ENCODE measurements around the gene BSPH1.

Gene BSPH1

DNA sequence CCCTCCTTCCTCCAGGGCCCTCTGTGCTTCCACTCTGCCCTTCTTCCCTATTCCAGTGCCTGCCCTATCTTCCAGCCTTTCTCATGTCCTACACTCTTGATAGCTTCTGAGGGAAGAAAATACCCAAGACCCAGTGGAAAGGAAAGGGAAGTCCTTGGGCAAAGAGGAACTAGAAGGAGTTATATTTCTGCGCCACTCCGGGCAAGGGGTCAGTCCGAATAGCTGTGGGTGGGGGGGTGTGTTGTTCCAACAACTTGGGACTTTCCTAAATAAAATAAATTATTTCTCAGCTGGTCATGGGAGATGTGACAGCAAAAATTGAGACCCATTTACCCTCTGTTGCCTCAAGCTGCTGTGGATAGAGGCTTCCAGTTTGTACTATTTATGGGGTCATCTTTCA lies 28.7 kb upstream of the BSPH1 start:
- no peak overlapping the region for H4K8ac ChIP-seq (ENCODE audit: low read depth, low read length)
- no peaks in the 10 kb centered on the region for H3K79me1 ChIP-seq (ENCODE audit: low read depth, low read length)
- H3K14ac ChIP-seq (ENCODE audit: low read length), result no peak overlapping the region
- H2BK12ac ChIP-seq (ENCODE audit: low read length), result no peak overlapping the region
- peaks cover 0 to 2% of the 10 kb centered on the region in 2 donors for H3K36me3 ChIP-seq (replicated peaks in 1 of 2; ENCODE audit: control insufficient read depth in 2 of 2, insufficient read depth in 2 of 2, low read length in 2 of 2)
- H4K91ac ChIP-seq (ENCODE audit: low read depth, low read length, poor library complexity), result no peak overlapping the region
- no peak overlapping the region for H3K4me3 ChIP-seq (ENCODE audit: low read length in 2 of 2)
- no peak overlapping the region for H2BK15ac ChIP-seq (ENCODE audit: low read length)
- H3K27ac ChIP-seq (replicated peaks; ENCODE audit: low read length), result no peak overlapping the region
- no peak overlapping the region for H3K23ac ChIP-seq (ENCODE audit: low read depth, low read length, poor library complexity)
- H2BK120ac ChIP-seq (ENCODE audit: low read depth, low read length), result no peak overlapping the region
- H2BK5ac ChIP-seq (ENCODE audit: low read length), result no peak overlapping the region
- H3K9me3 ChIP-seq (replicated peaks in 1 of 2; ENCODE audit: control insufficient read depth in 2 of 2, insufficient read depth in 1 of 2, low read depth in 1 of 2, low read length in 2 of 2), result no peaks in the 10 kb centered on the region
- H3K9ac ChIP-seq (ENCODE audit: low read depth, low read length, poor library complexity), result no peak overlapping the region
- no peak overlapping the region for H3K4ac ChIP-seq (ENCODE audit: low read length)
- no peak overlapping the region for H2AFZ ChIP-seq (ENCODE audit: low read length)
- no CpG with 5 or more reads among the region's 3 CpGs for WGBS, 2 donors (ENCODE audit: extremely low coverage in 2 of 2, insufficient read length in 2 of 2, insufficient replicate concordance in 1 of 2)
- no peak overlapping the region for H3K18ac ChIP-seq (ENCODE audit: low read length)
- H3K4me1 ChIP-seq (ENCODE audit: control insufficient read depth in 2 of 2, insufficient read depth in 1 of 2, low read depth in 1 of 2, low read length in 2 of 2), result no peaks in the 10 kb centered on the region
- no peak overlapping the region for H2AK5ac ChIP-seq (ENCODE audit: low read depth, low read length)
- H3K4me2 ChIP-seq (ENCODE audit: insufficient read depth, low read length, poor library complexity, severe bottlenecking), result no peak overlapping the region
- H3K27me3 ChIP-seq (ENCODE audit: control insufficient read depth in 3 of 3, insufficient read depth in 3 of 3, low read depth in 1 of 3, low read length in 3 of 3), result peaks cover 0 to 4% (median 0%) of the 10 kb centered on the region in 3 experiments
- no peak for DNase-seq (ENCODE audit: low spot score)

GRCh38 chr19:48010932-48011758 lies 19.2 kb upstream of the BSPH1 start:
- Histone ChIP-seq H3K79me1 (ENCODE audit: low read depth, low read length) (no peaks in the 10 kb centered on the region), H3K4me3 (ENCODE audit: low read length in 2 of 2) (no peak overlapping the region), H3K9me3 (replicated peaks in 1 of 2; ENCODE audit: control insufficient read depth in 2 of 2, insufficient read depth in 1 of 2, low read depth in 1 of 2, low read length in 2 of 2) (no peaks in the 10 kb centered on the region), H3K4me2 (ENCODE audit: insufficient read depth, low read length, poor library complexity, severe bottlenecking) (no peak overlapping the region), H4K8ac (ENCODE audit: low read depth, low read length) (no peak overlapping the region), H3K4ac (ENCODE audit: low read length) (no peak overlapping the region), H2BK15ac (ENCODE audit: low read length) (no peak overlapping the region), H2BK5ac (ENCODE audit: low read length) (no peak overlapping the region), H3K27ac (replicated peaks; ENCODE audit: low read length) (no peak overlapping the region), H2AK5ac (ENCODE audit: low read depth, low read length) (no peak overlapping the region), H2AFZ (ENCODE audit: low read length) (no peak overlapping the region), H3K14ac (ENCODE audit: low read length) (no peak overlapping the region), H3K23ac (ENCODE audit: low read depth, low read length, poor library complexity) (no peak overlapping the region), H3K27me3 (ENCODE audit: control insufficient read depth in 3 of 3, insufficient read depth in 3 of 3, low read depth in 1 of 3, low read length in 3 of 3) (no peaks in the 10 kb centered on the region), H3K4me1 (ENCODE audit: control insufficient read depth in 2 of 2, insufficient read depth in 1 of 2, low read depth in 1 of 2, low read length in 2 of 2) (no peaks in the 10 kb centered on the region), H4K91ac (ENCODE audit: low read depth, low read length, poor library complexity) (no peak overlapping the region), H2BK12ac (ENCODE audit: low read length) (no peak overlapping the region), H3K9ac (ENCODE audit: low read depth, low read length, poor library complexity) (no peak overlapping the region), H3K18ac (ENCODE audit: low read length) (no peak overlapping the region), H2BK120ac (ENCODE audit: low read depth, low read length) (no peak overlapping the region), H3K36me3 (replicated peaks in 1 of 2; ENCODE audit: control insufficient read depth in 2 of 2, insufficient read depth in 2 of 2, low read length in 2 of 2) (no peaks in the 10 kb centered on the region)
- DNase-seq (ENCODE audit: low spot score), result no peak
- WGBS, 2 donors (ENCODE audit: extremely low coverage in 2 of 2, insufficient read length in 2 of 2, insufficient replicate concordance in 1 of 2), result no CpG with 5 or more reads among the region's 11 CpGs

DNA sequence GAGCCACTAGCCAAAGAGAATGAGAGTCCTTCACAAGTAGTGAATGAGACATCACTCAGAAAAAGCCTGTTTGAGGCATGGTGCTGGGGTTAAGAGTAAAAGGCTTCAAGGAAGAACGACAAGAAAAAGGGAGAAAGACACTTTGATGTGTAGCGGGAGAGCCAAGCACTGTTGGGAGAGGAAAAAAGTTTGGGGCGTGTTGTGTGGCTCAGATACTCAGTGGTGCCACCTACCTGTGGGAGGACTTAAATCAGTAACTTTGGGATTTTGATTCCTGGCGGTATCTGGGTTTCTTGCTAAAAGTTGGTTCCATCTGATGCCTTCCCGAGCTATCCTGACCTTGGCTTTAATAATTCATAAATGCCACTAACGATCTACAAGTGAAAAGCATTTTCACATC lies 14.8 kb upstream of the BSPH1 start:
- Histone ChIP-seq H3K14ac (ENCODE audit: low read length) (no peak overlapping the region), H3K4me3 (ENCODE audit: low read length in 2 of 2) (no peak overlapping the region), H2BK5ac (ENCODE audit: low read length) (no peak overlapping the region), H2AK5ac (ENCODE audit: low read depth, low read length) (no peak overlapping the region), H2AFZ (ENCODE audit: low read length) (peak overlapping the region; percentile 78), H3K36me3 (replicated peaks in 1 of 2; ENCODE audit: control insufficient read depth in 2 of 2, insufficient read depth in 2 of 2, low read length in 2 of 2) (no peaks in the 10 kb centered on the region), H2BK120ac (ENCODE audit: low read depth, low read length) (no peak overlapping the region), H3K27me3 (ENCODE audit: control insufficient read depth in 3 of 3, insufficient read depth in 3 of 3, low read depth in 1 of 3, low read length in 3 of 3) (no peaks in the 10 kb centered on the region), H4K91ac (ENCODE audit: low read depth, low read length, poor library complexity) (no peak overlapping the region), H3K4me1 (ENCODE audit: control insufficient read depth in 2 of 2, insufficient read depth in 1 of 2, low read depth in 1 of 2, low read length in 2 of 2) (no peaks in the 10 kb centered on the region), H3K4me2 (ENCODE audit: insufficient read depth, low read length, poor library complexity, severe bottlenecking) (no peak overlapping the region), H4K8ac (ENCODE audit: low read depth, low read length) (no peak overlapping the region), H3K4ac (ENCODE audit: low read length) (no peak overlapping the region), H3K23ac (ENCODE audit: low read depth, low read length, poor library complexity) (no peak overlapping the region), H3K27ac (replicated peaks; ENCODE audit: low read length) (no peak overlapping the region), H2BK12ac (ENCODE audit: low read length) (no peak overlapping the region), H3K9ac (ENCODE audit: low read depth, low read length, poor library complexity) (no peak overlapping the region), H2BK15ac (ENCODE audit: low read length) (no peak overlapping the region), H3K79me1 (ENCODE audit: low read depth, low read length) (no peaks in the 10 kb centered on the region), H3K18ac (ENCODE audit: low read length) (no peak overlapping the region), H3K9me3 (replicated peaks in 1 of 2; ENCODE audit: control insufficient read depth in 2 of 2, insufficient read depth in 1 of 2, low read depth in 1 of 2, low read length in 2 of 2) (no peaks in the 10 kb centered on the region)
- DNase-seq (ENCODE audit: low spot score), result no peak
- WGBS, 2 donors (ENCODE audit: extremely low coverage in 2 of 2, insufficient read length in 2 of 2, insufficient replicate concordance in 1 of 2), result no CpG with 5 or more reads among the region's 6 CpGs

- Histone ChIP-seq H2BK12ac (ENCODE audit: low read length) (no peak overlapping the region), H3K4me1 (ENCODE audit: control insufficient read depth in 2 of 2, insufficient read depth in 1 of 2, low read depth in 1 of 2, low read length in 2 of 2) (no peaks in the 10 kb centered on the region), H3K4ac (ENCODE audit: low read length) (no peak overlapping the region), H3K4me2 (ENCODE audit: insufficient read depth, low read length, poor library complexity, severe bottlenecking) (no peak overlapping the region), H3K9me3 (replicated peaks in 1 of 2; ENCODE audit: control insufficient read depth in 2 of 2, insufficient read depth in 1 of 2, low read depth in 1 of 2, low read length in 2 of 2) (no peaks in the 10 kb centered on the region), H4K91ac (ENCODE audit: low read depth, low read length, poor library complexity) (no peak overlapping the region), H2BK120ac (ENCODE audit: low read depth, low read length) (no peak overlapping the region), H3K4me3 (ENCODE audit: low read length in 2 of 2) (peak overlapping the region in 1 of 2 donors; percentile 18), H2AFZ (ENCODE audit: low read length) (no peak overlapping the region), H3K27ac (replicated peaks; ENCODE audit: low read length) (no peak overlapping the region), H3K36me3 (replicated peaks in 1 of 2; ENCODE audit: control insufficient read depth in 2 of 2, insufficient read depth in 2 of 2, low read length in 2 of 2) (no peaks in the 10 kb centered on the region), H3K9ac (ENCODE audit: low read depth, low read length, poor library complexity) (no peak overlapping the region), H2BK15ac (ENCODE audit: low read length) (no peak overlapping the region), H2AK5ac (ENCODE audit: low read depth, low read length) (no peak overlapping the region), H4K8ac (ENCODE audit: low read depth, low read length) (peak overlapping the region; percentile 45), H2BK5ac (ENCODE audit: low read length) (no peak overlapping the region), H3K14ac (ENCODE audit: low read length) (no peak overlapping the region), H3K27me3 (ENCODE audit: control insufficient read depth in 3 of 3, insufficient read depth in 3 of 3, low read depth in 1 of 3, low read length in 3 of 3) (no peaks in the 10 kb centered on the region), H3K79me1 (ENCODE audit: low read depth, low read length) (no peaks in the 10 kb centered on the region), H3K18ac (ENCODE audit: low read length) (no peak overlapping the region), H3K23ac (ENCODE audit: low read depth, low read length, poor library complexity) (no peak overlapping the region)
- WGBS, 2 donors (ENCODE audit: extremely low coverage in 2 of 2, insufficient read length in 2 of 2, insufficient replicate concordance in 1 of 2), result no CpG with 5 or more reads among the region's 6 CpGs
- DNase-seq (ENCODE audit: low spot score), result no peak
Measured at GRCh38 chr19:48004236-48004635, 12.3 kb upstream of the BSPH1 start.

All from neuronal stem cell (in vitro differentiated cells).